HPDE6-E6E7 (cell line): Measurements from ENCODE around the gene ANKIB1.

Source experiments
- DNase-seq: peaks from one replicate; pipeline ENCODE4 v3.0.0; 2011; ENCODE audit warnings: missing footprints; ENCODE audit errors: extremely low spot score

ANKIB1 gene

DNA sequence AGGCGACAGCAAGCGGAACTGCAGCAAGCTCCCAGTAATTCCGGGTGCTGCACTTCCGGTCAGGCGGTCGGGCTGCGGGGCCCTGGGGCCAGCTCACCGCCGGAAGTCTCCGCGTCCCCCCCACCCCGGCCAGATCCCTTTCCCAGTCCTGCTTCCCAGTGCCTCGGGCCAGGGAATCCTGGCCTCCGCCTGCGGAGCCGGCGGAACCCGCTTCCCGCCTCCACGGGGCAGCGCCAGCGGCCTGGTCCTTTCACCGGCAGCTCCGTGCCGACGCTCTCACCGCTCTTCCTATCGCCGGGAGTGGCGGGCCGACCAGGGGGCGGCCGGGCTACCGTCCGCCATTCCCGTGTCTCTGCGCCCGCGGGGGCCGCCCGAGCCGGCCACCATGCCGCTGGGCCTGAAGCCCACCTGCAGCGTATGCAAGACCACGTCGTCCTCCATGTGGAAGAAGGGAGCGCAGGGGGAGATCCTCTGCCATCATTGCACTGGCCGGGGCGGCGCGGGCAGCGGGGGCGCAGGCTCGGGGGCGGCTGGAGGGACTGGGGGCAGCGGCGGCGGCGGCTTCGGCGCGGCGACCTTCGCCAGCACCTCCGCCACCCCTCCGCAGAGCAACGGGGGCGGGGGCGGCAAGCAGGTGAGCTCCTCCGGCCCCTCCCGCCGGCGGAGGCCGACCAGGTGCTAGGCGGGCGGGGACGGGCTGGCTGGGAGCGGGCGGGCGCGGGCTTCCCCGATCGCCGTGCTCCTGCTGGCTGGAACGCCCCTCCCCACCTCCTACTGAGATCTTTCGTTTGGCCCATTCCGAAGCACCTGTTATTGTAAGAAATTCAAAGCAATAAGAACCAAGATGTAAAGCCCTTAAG, 201.8 kb downstream of the ANKIB1 start, which contains the start of gene GATAD1:
Gene GATAD1, plus strand, starts transcription at position 138 of the 860 bp plus-strand sequence. Its CDS starts 248 bp downstream, at position 386.
- peak; percentile 86 for DNase-seq

DNA sequence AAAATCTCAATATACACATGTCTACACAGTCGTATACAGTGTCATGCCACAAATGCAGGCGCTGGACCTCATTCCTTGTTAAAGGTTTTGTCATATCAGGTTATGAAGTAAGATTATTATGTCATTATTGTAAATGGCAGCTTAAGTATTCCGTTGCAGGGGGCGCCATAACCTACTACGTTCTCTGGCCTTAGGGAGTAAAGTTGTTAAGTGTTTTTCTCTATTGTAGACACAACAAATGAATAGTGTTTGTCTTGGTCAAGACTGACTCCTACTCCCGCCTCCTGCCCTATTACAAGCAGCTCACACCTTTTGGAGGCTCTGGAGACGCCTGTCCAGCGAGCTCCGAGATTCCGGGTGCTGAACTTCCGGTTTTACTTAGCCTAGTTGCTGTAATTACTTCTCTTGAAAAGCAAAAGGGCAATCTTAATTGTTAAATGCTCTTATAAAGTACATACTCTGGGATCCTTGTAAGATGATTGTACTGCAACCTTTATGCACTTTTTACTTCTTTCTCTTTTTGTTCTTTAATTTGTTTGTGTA, 202.5 kb downstream of the ANKIB1 start:
- peak; percentile 32 for DNase-seq
